Measurements from ENCODE around the gene COX6A2.
"Not testable (repeated sequence)": the region's sequence is repeated elsewhere in the genome, so short reads cannot be mapped to it uniquely, and the experiment has no call there.

The COX6A2 gene

GRCh38 chr16:31438414-31438813 lies 10.3 kb upstream of the COX6A2 start:
- no peak for DNase-seq (ENCODE audit: low read depth)

- DNase-seq (ENCODE audit: low read depth) = no peak
These were observed 8.3 kb upstream of the COX6A2 start for GRCh38 chr16:31436221-31437045.

- DNase-seq (ENCODE audit: low read depth) = no peak
These were observed 7.4 kb upstream of the COX6A2 start for GRCh38 chr16:31435341-31436220.

- no peak for DNase-seq (ENCODE audit: low read depth)
These were observed 2.4 kb upstream of the COX6A2 start for GRCh38 chr16:31430380-31431052.

GRCh38 chr16:31429796-31430195 lies 1.6 kb upstream of the COX6A2 start:
- no peak for DNase-seq (ENCODE audit: low read depth)

GRCh38 chr16:31429314-31429713 lies 1.2 kb upstream of the COX6A2 start:
- no peak for DNase-seq (ENCODE audit: low read depth)

GRCh38 chr16:31428638-31429247 lies 583 bp upstream of the COX6A2 start:
- no peak for DNase-seq (ENCODE audit: low read depth)

GRCh38 chr16:31427441-31428278 lies 500 bp downstream of the COX6A2 start:
- peak; percentile 51 for DNase-seq (ENCODE audit: low read depth)

- DNase-seq (ENCODE audit: low read depth) = no peak
These were observed 4.4 kb downstream of the COX6A2 start for GRCh38 chr16:31423801-31424200.

GRCh38 chr16:31423241-31423640 lies 4.9 kb downstream of the COX6A2 start:
- no peak for DNase-seq (ENCODE audit: low read depth)

GRCh38 chr16:31421587-31421986 lies 6.6 kb downstream of the COX6A2 start:
- peak; percentile 28 for DNase-seq (ENCODE audit: low read depth)

GRCh38 chr16:31420037-31420436 lies 8.1 kb downstream of the COX6A2 start:
- no peak for DNase-seq (ENCODE audit: low read depth)

- no peak for DNase-seq (ENCODE audit: low read depth)
These were observed 10.2 kb downstream of the COX6A2 start for GRCh38 chr16:31417916-31418315.

GRCh38 chr16:31417036-31417435 lies 11.1 kb downstream of the COX6A2 start:
- not testable (repeated sequence) for DNase-seq (ENCODE audit: low read depth)

- DNase-seq (ENCODE audit: low read depth) = no peak
These were observed 11.8 kb downstream of the COX6A2 start for GRCh38 chr16:31416371-31416770.

- DNase-seq (ENCODE audit: low read depth) = no peak
These were observed 13.5 kb downstream of the COX6A2 start for GRCh38 chr16:31414706-31415105.

- DNase-seq (ENCODE audit: low read depth) = no peak
These were observed 14.2 kb downstream of the COX6A2 start for GRCh38 chr16:31413943-31414342.

- DNase-seq (ENCODE audit: low read depth) = no peak
These were observed 14.8 kb downstream of the COX6A2 start for GRCh38 chr16:31413381-31413780.

GRCh38 chr16:31412750-31413149 lies 15.4 kb downstream of the COX6A2 start:
- DNase-seq (ENCODE audit: low read depth) = no peak

- DNase-seq (ENCODE audit: low read depth) = no peak
These were observed 16.9 kb downstream of the COX6A2 start for GRCh38 chr16:31411024-31411844.
